Keratinocyte (primary cell): ENCODE results near the gene MSRB2. TPM values are rescaled to one million over a fixed set of nuclear protein-coding genes. Genes with fewer than 3 reads are reported as not detected.
A peak's percentile ranks its signal among the peaks of the same experiment; 100 is the strongest.

Experiments
- DNase-seq: peaks from one replicate; pipeline ENCODE4 v3.0.0-alpha.2; 2011; ENCODE audit warnings: low read depth, missing footprints, low spot score
- FAIRE-seq: peaks from 2 replicates; lab custom pipeline; 2011; peaks lifted over from hg19 to GRCh38; lab: Jason Lieb, UNC
- H2AFZ ChIP-seq: 2 replicates; pipeline ENCODE4 v1.6.0; 2012; ENCODE audit warnings: low read length, control low read depth, inconsistent platforms; ENCODE audit not compliant: control insufficient read depth
- H3K27ac ChIP-seq: 2 replicates; pipeline ENCODE4 v1.5.1; 2011; ENCODE audit warnings: low read length; ENCODE audit not compliant: control insufficient read depth, insufficient read depth
- H3K27me3 ChIP-seq: 3 replicates; pipeline ENCODE4 v1.6.0; 2011; ENCODE audit warnings: low read length; ENCODE audit not compliant: control insufficient read depth, insufficient read depth; ENCODE audit errors: extremely low read depth
- H3K36me3 ChIP-seq, 2 experiments: 2 replicates in 1 of 2; 3 replicates in 1 of 2; pipeline ENCODE4 v1.5.1; 2011; ENCODE audit warnings: low read length in 2 of 2, mild to moderate bottlenecking in 1 of 2; ENCODE audit not compliant: control insufficient read depth in 2 of 2, insufficient read depth in 2 of 2; ENCODE audit errors: extremely low read depth in 1 of 2
- H3K4me1 ChIP-seq: 3 replicates; pipeline ENCODE4 v1.5.1; 2011; ENCODE audit warnings: low read length; ENCODE audit not compliant: control insufficient read depth, insufficient read depth; ENCODE audit errors: extremely low read depth
- H3K4me2 ChIP-seq: 3 replicates; pipeline ENCODE4 v1.6.0; 2011; ENCODE audit warnings: low read depth, low read length; ENCODE audit not compliant: control insufficient read depth, insufficient read depth; ENCODE audit errors: extremely low read depth
- H3K4me3 ChIP-seq, 3 experiments: fragments of 200-600 bp in 1 of 3; sonication (generic) in 1 of 3; 2 replicates in 2 of 3; 3 replicates in 1 of 3; pipeline ENCODE4 v1.5.1; 2011 to 2016; ENCODE audit warnings: low read length in 3 of 3, mild to moderate bottlenecking in 3 of 3, control low read depth in 2 of 3, inconsistent platforms in 1 of 3, low read depth in 1 of 3, mixed read lengths in 1 of 3, mixed run types in 1 of 3, moderate library complexity in 1 of 3; ENCODE audit not compliant: control insufficient read depth in 2 of 3, insufficient read depth in 2 of 3; ENCODE audit errors: extremely low read depth in 1 of 3
- H3K79me2 ChIP-seq: 2 replicates; pipeline ENCODE4 v1.6.0; 2012; ENCODE audit warnings: low read length; ENCODE audit not compliant: control insufficient read depth, insufficient read depth
- H3K9ac ChIP-seq: 3 replicates; pipeline ENCODE4 v1.6.0; 2011; ENCODE audit warnings: low read length; ENCODE audit not compliant: control insufficient read depth, insufficient read depth; ENCODE audit errors: extremely low read depth
- H3K9me1 ChIP-seq: 3 replicates; pipeline ENCODE4 v1.6.0; 2011; ENCODE audit warnings: low read length; ENCODE audit not compliant: control insufficient read depth, insufficient read depth; ENCODE audit errors: extremely low read depth
- H3K9me3 ChIP-seq: 2 replicates; pipeline ENCODE4 v1.5.1; 2012; ENCODE audit warnings: low read depth, low read length; ENCODE audit not compliant: control insufficient read depth
- H4K20me1 ChIP-seq: 3 replicates; pipeline ENCODE4 v1.6.0; 2011; ENCODE audit warnings: low read length; ENCODE audit not compliant: control insufficient read depth, insufficient read depth; ENCODE audit errors: extremely low read depth
- CTCF ChIP-seq, 3 experiments: IDR thresholded peaks in 1 of 3; conservative IDR thresholded peaks in 1 of 3; optimal IDR thresholded peaks in 1 of 3; 2 replicates in 2 of 3; 3 replicates in 1 of 3; pipeline versions ENCODE3 to v1.5.1; 2011; ENCODE audit warnings: low read length in 3 of 3, mild to moderate bottlenecking in 3 of 3, moderate library complexity in 2 of 3, control low read depth in 1 of 3, inconsistent platforms in 1 of 3; ENCODE audit not compliant: insufficient read depth in 2 of 3; ENCODE audit errors: extremely low read depth in 1 of 3
- EZH2 ChIP-seq: IDR thresholded peaks from one replicate; pipeline ENCODE4 v1.6.1; 2012; ENCODE audit warnings: inconsistent platforms, mild to moderate bottlenecking, low read length, moderate library complexity
- dilution Hi-C: fragments of 300-500 bp; cut with MboI; formaldehyde crosslinking; loops from one replicate; pipeline ENCODE4 v1.7.0; 2020; ENCODE audit warnings: low sequenced_read_pairs; ENCODE audit not compliant: extremely low pct_ligation_motif_present
- polyA plus RNA-seq, 5 experiments: library from polyadenylated mRNA; depleted of rRNA in 3 of 5; stranded (reverse) in 3 of 5; stranded (forward) in 1 of 5; unstranded in 1 of 5; fragments of >200 nt; gene quantifications; 1 replicate in 1 of 5; 2 replicates in 3 of 5; 3 replicates in 1 of 5; pipeline versions ENCODE4 v1.2.1 to v1.2.3, GENCODE V29; 2011 to 2012; ENCODE audit warnings: missing spikeins in 2 of 5, low read depth in 1 of 5, low replicate concordance in 1 of 5

MSRB2 gene
- polyA plus RNA-seq, 1 donor (not counting 4 experiments of a cell fraction or from before 2014, with no cell fraction given) = 27.6 TPM

GRCh38 chr10:23157691-23158369 is 62.5 kb downstream of the MSRB2 start:
- H3K9me3 ChIP-seq = no peaks in the 10 kb centered on the region
- peak overlapping the region; percentile 69 for H3K4me2 ChIP-seq
- H3K4me3 ChIP-seq = peak overlapping the region in 1 of 3 experiments; percentile 33
- H3K79me2 ChIP-seq = no peaks in the 10 kb centered on the region
- no peaks in the 10 kb centered on the region for H3K9me1 ChIP-seq
- no peak overlapping the region for H3K9ac ChIP-seq
- H3K27me3 ChIP-seq = peaks cover 4% of the 10 kb centered on the region
- no peaks in the 10 kb centered on the region for H4K20me1 ChIP-seq
- no peak overlapping the region for H3K27ac ChIP-seq
- no peak for FAIRE-seq
- H3K36me3 ChIP-seq = no peaks in the 10 kb centered on the region
- TF ChIP-seq CTCF (optimal IDR thresholded peaks at IDR 0.05 in 1 of 3, IDR thresholded peaks at IDR 0.05 in 1 of 3, conservative IDR thresholded peaks at IDR 0.05 in 1 of 3; ENCODE audit: extremely low read depth in 1 of 3, insufficient read depth in 2 of 3, low read length in 3 of 3) = peak in 1 of 3 experiments; percentile 43
- TF ChIP-seq EZH2 = no peak
- H3K4me1 ChIP-seq = peaks cover 6% of the 10 kb centered on the region
- dilution Hi-C loops = no loop called here
- DNase-seq = no peak
- H2AFZ ChIP-seq = no peak overlapping the region

- dilution Hi-C loops = no loop called here
- Histone ChIP-seq H3K4me2 (peak overlapping the region; percentile 69), H3K27me3 (peaks cover 4% of the 10 kb centered on the region), H2AFZ (no peak overlapping the region), H3K27ac (no peak overlapping the region), H3K36me3 (no peaks in the 10 kb centered on the region), H3K9me3 (no peaks in the 10 kb centered on the region), H3K9me1 (no peaks in the 10 kb centered on the region), H4K20me1 (no peaks in the 10 kb centered on the region), H3K9ac (no peak overlapping the region), H3K4me1 (peaks cover 6% of the 10 kb centered on the region), H3K79me2 (no peaks in the 10 kb centered on the region), H3K4me3 (peak overlapping the region in 1 of 3 experiments; percentile 33)
- FAIRE-seq = peak; percentile 5
- TF ChIP-seq CTCF (optimal IDR thresholded peaks at IDR 0.05 in 1 of 3, IDR thresholded peaks at IDR 0.05 in 1 of 3, conservative IDR thresholded peaks at IDR 0.05 in 1 of 3; ENCODE audit: extremely low read depth in 1 of 3, insufficient read depth in 2 of 3, low read length in 3 of 3) = peak; percentile 76 to 86 (median 79)
- TF ChIP-seq EZH2 = no peak
- DNase-seq = no peak
Measured at GRCh38 chr10:23158370-23158769, 63.0 kb downstream of the MSRB2 start.
